Activated CD8-positive, alpha-beta memory T cell treated with anti-CD3 and anti-CD28 coated beads for 48 hours (primary cell): ENCODE measurements around the gene ZNG1B.
"Not testable (repeated sequence)": the region's sequence is repeated elsewhere in the genome, so short reads cannot be mapped to it uniquely, and the experiment has no call there.

Experiments used
- DNase-seq, 3 experiments: peaks; one replicate each; pipeline ENCODE4 v3.0.0-alpha.2; 2020; ENCODE audit warnings: low read depth in 2 of 3, low spot score in 2 of 3

Gene ZNG1B

DNA sequence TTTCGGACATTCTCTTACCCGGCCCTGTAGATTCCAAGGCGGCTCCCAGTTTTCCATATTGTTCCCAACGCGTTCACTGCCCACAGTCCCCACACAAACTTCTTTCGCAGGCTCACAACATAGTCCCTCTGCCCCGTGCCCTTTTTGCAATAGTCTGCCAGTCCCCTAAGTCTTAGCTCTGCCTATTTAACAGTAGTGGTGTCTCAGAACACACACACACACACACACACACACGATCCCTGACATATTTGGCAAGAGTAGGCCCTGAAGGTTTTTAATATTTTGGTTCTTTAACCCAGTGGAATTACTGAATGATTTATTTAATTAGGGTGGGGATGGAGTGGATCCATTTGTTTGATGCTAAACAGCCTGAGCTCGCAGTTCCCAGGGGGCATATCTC is 105.0 kb downstream of the ZNG1B start:
- not testable (repeated sequence) for DNase-seq
